H1 (cell line): ENCODE results near the gene INSIG1. TPM values are rescaled to one million over a fixed set of nuclear protein-coding genes. Genes with fewer than 3 reads are reported as not detected.

ENCODE experiments used
- CTCF ChIA-PET: fragments of 300-600 bp; sonication (Branson Sonifier 250); formaldehyde crosslinking; loops from one replicate; lab custom pipeline; 2021; ENCODE audit not compliant: partially characterized antibody; lab: Charles Lee
- POLR2A ChIA-PET: fragments of 300-600 bp; sonication (Branson Sonifier 250); formaldehyde crosslinking; loops from one replicate; lab custom pipeline; 2021; ENCODE audit warnings: inconsistent platforms; ENCODE audit not compliant: partially characterized antibody; lab: Charles Lee
- DNase-seq, 2 experiments: peaks; one replicate each; pipeline versions ENCODE4 v3.0.0 to v3.0.0-alpha.2; 2010 to 2022; ENCODE audit warnings: low spot score in 2 of 2, low read depth in 1 of 2, mixed read lengths in 1 of 2
- FAIRE-seq: peaks from 2 replicates; lab custom pipeline; 2011; peaks lifted over from hg19 to GRCh38; lab: Jason Lieb, UNC
- H2AFZ ChIP-seq: 2 replicates; pipeline ENCODE4 v1.8.1; 2012; ENCODE audit warnings: low read length, inconsistent platforms
- H2AK5ac ChIP-seq: 2 replicates; pipeline ENCODE4 v1.6.1; 2013; ENCODE audit warnings: low read depth, low read length
- H2BK120ac ChIP-seq: replicated peaks from 2 replicates; pipeline ENCODE3; 2013; ENCODE audit warnings: low read depth, low read length, inconsistent platforms
- H2BK12ac ChIP-seq: 2 replicates; pipeline ENCODE4 v1.6.1; 2013; ENCODE audit warnings: low read depth, low read length
- H2BK15ac ChIP-seq: 2 replicates; pipeline ENCODE4 v1.6.1; 2013; ENCODE audit warnings: low read length
- H2BK20ac ChIP-seq: 2 replicates; pipeline ENCODE4 v1.6.1; 2013; ENCODE audit warnings: low read length
- H2BK5ac ChIP-seq: 2 replicates; pipeline ENCODE4 v1.6.1; 2013; ENCODE audit warnings: low read depth, low read length
- H3K14ac ChIP-seq: 2 replicates; pipeline ENCODE4 v1.6.1; 2013; ENCODE audit warnings: inconsistent platforms; ENCODE audit not compliant: insufficient read length
- H3K18ac ChIP-seq: 2 replicates; pipeline ENCODE4 v1.6.1; 2013; ENCODE audit warnings: low read length; ENCODE audit errors: extremely low read depth
- H3K23ac ChIP-seq: 2 replicates; pipeline ENCODE4 v1.6.1; 2013; ENCODE audit warnings: inconsistent platforms; ENCODE audit not compliant: insufficient read length
- H3K23me2 ChIP-seq: 2 replicates; pipeline ENCODE4 v1.6.1; 2013; ENCODE audit warnings: low read depth, low read length
- H3K27ac ChIP-seq: 2 replicates; pipeline ENCODE4 v1.6.1; 2011; ENCODE audit warnings: low read depth, low read length, inconsistent platforms
- H3K27me3 ChIP-seq, 4 experiments: replicated peaks in 1 of 4; 1 replicate in 1 of 4; 2 replicates in 3 of 4; pipeline versions ENCODE4 v1.6.1 to v1.8.1; 2011 to 2013; ENCODE audit warnings: low read length in 3 of 4, mild to moderate bottlenecking in 3 of 4, inconsistent platforms in 2 of 4, mixed read lengths in 2 of 4, moderate library complexity in 1 of 4; ENCODE audit not compliant: control insufficient read depth in 3 of 4, insufficient read depth in 3 of 4; ENCODE audit errors: extremely low read depth in 1 of 4
- H3K36me3 ChIP-seq, 4 experiments: 2 replicates each; pipeline versions ENCODE4 v1.6.1 to v1.8.1; 2011 to 2013; ENCODE audit warnings: mild to moderate bottlenecking in 4 of 4, low read length in 3 of 4, moderate library complexity in 2 of 4, control low read depth in 1 of 4, inconsistent platforms in 1 of 4; ENCODE audit not compliant: insufficient read depth in 4 of 4, control insufficient read depth in 2 of 4
- H3K4ac ChIP-seq: replicated peaks from 2 replicates; pipeline ENCODE3; 2013; ENCODE audit warnings: low read length, low read depth, mixed read lengths, inconsistent platforms; ENCODE audit not compliant: insufficient read length
- H3K4me1 ChIP-seq, 4 experiments: replicated peaks in 1 of 4; 1 replicate in 1 of 4; 2 replicates in 3 of 4; pipeline versions ENCODE4 v1.6.1 to v1.8.1; 2011 to 2013; ENCODE audit warnings: low read length in 3 of 4, inconsistent platforms in 2 of 4, mixed read lengths in 1 of 4; ENCODE audit not compliant: insufficient read depth in 4 of 4, control insufficient read depth in 3 of 4
- H3K4me2 ChIP-seq, 2 experiments: 2 replicates each; pipeline versions ENCODE4 v1.6.1 to v1.8.1; 2011 to 2013; ENCODE audit warnings: low read depth in 2 of 2, low read length in 2 of 2, control low read depth in 1 of 2, inconsistent platforms in 1 of 2, mild to moderate bottlenecking in 1 of 2; ENCODE audit not compliant: insufficient read depth in 1 of 2
- H3K4me3 ChIP-seq, 4 experiments: fragments of 200-600, 300-600 bp in 1 of 4; sonication (generic), shearing (Covaris generic), sonication (Bioruptor Twin) in 1 of 4; 2 replicates each; pipeline versions ENCODE4 v1.5.1 to v1.8.1; 2011 to 2016; ENCODE audit warnings: low read length in 4 of 4, low read depth in 3 of 4, control low read depth in 2 of 4, inconsistent platforms in 2 of 4, mild to moderate bottlenecking in 2 of 4, mixed read lengths in 1 of 4, moderate library complexity in 1 of 4; ENCODE audit not compliant: insufficient read depth in 2 of 4; ENCODE audit errors: extremely low read depth in 1 of 4
- H3K56ac ChIP-seq: replicated peaks from 2 replicates; pipeline ENCODE3; 2013; ENCODE audit warnings: low read depth, mild to moderate bottlenecking, mixed read lengths, low read length, inconsistent platforms; ENCODE audit not compliant: insufficient read length
- H3K79me1 ChIP-seq: 2 replicates; pipeline ENCODE4 v1.6.1; 2013; ENCODE audit warnings: low read depth, low read length, control low read depth
- H3K79me2 ChIP-seq, 2 experiments: 2 replicates each; pipeline versions ENCODE4 v1.6.1 to v1.8.1; 2012 to 2013; ENCODE audit warnings: low read length in 2 of 2, mild to moderate bottlenecking in 2 of 2, inconsistent platforms in 1 of 2; ENCODE audit not compliant: insufficient read depth in 2 of 2, control insufficient read depth in 1 of 2
- H3K9ac ChIP-seq, 4 experiments: replicated peaks in 1 of 4; 1 replicate in 1 of 4; 2 replicates in 3 of 4; pipeline versions ENCODE4 v1.6.1 to v1.8.1; 2011 to 2013; ENCODE audit warnings: low read depth in 3 of 4, low read length in 3 of 4, control low read depth in 2 of 4, mild to moderate bottlenecking in 2 of 4, moderate library complexity in 2 of 4, inconsistent platforms in 1 of 4; ENCODE audit errors: extremely low read depth in 1 of 4
- H3K9me3 ChIP-seq, 2 experiments: 2 replicates each; pipeline versions ENCODE4 v1.6.1 to v1.8.1; 2012 to 2013; ENCODE audit warnings: mild to moderate bottlenecking in 2 of 2, moderate library complexity in 2 of 2, control low read depth in 1 of 2, inconsistent platforms in 1 of 2, low read depth in 1 of 2, low read length in 1 of 2, mixed read lengths in 1 of 2; ENCODE audit not compliant: insufficient read depth in 2 of 2
- H4K20me1 ChIP-seq, 2 experiments: replicated peaks in 1 of 2; 2 replicates each; pipeline versions ENCODE3 to v1.8.1; 2011 to 2013; ENCODE audit warnings: inconsistent platforms in 2 of 2, low read length in 2 of 2, mild to moderate bottlenecking in 1 of 2; ENCODE audit not compliant: insufficient read depth in 2 of 2, control insufficient read depth in 1 of 2
- H4K5ac ChIP-seq: 2 replicates; pipeline ENCODE4 v1.6.1; 2013; ENCODE audit warnings: low read length, low read depth, mixed read lengths, inconsistent platforms; ENCODE audit not compliant: insufficient read length
- H4K8ac ChIP-seq: 2 replicates; pipeline ENCODE4 v1.8.0; 2013; ENCODE audit warnings: mild to moderate bottlenecking, moderate library complexity, low read length, inconsistent platforms; ENCODE audit not compliant: insufficient read depth; ENCODE audit errors: extremely low read depth
- H4K91ac ChIP-seq: replicated peaks from 2 replicates; pipeline ENCODE3; 2013; ENCODE audit warnings: low read length, mixed read lengths, inconsistent platforms; ENCODE audit not compliant: insufficient read length
- CBX8 ChIP-seq: fragments of 300-800, 300-1000 bp; sonication (generic); IDR thresholded peaks from 2 replicates; pipeline ENCODE4 v1.7.1; 2016; ENCODE audit warnings: low read depth, low read length, borderline replicate concordance
- CEBPB ChIP-seq: IDR thresholded peaks from 2 replicates; pipeline ENCODE4 v1.6.1; 2012; ENCODE audit warnings: low read depth, low read length
- CTBP2 ChIP-seq: IDR thresholded peaks from 2 replicates; pipeline ENCODE4 v1.7.0; 2011; ENCODE audit warnings: borderline replicate concordance, mild to moderate bottlenecking, moderate library complexity, mixed read lengths, low read length; ENCODE audit not compliant: insufficient read depth, insufficient read length
- EZH2 ChIP-seq: fragments of 200-600 bp; sonication (generic); IDR thresholded peaks from 2 replicates; pipeline ENCODE4 v1.7.1; 2012; ENCODE audit warnings: low read depth, mild to moderate bottlenecking, moderate library complexity, low read length, inconsistent platforms; ENCODE audit not compliant: severe bottlenecking
- KDM4A ChIP-seq: IDR thresholded peaks from one replicate; pipeline ENCODE4 v1.7.1; 2012; ENCODE audit warnings: low read depth, mild to moderate bottlenecking, moderate library complexity, low read length, inconsistent platforms; ENCODE audit not compliant: severe bottlenecking
- SIN3A ChIP-seq, 2 experiments: IDR thresholded peaks in 1 of 2; conservative IDR thresholded peaks in 1 of 2; 2 replicates each; pipeline ENCODE4 v1.6.1; 2011 to 2012; ENCODE audit warnings: low read length in 2 of 2, improper control_type of control experiment in 1 of 2, low read depth in 1 of 2, mild to moderate bottlenecking in 1 of 2
- SIX5 ChIP-seq: IDR thresholded peaks from 2 replicates; pipeline ENCODE4 v1.6.1; 2011; ENCODE audit warnings: mild to moderate bottlenecking, low read depth, low read length
- TAF1 ChIP-seq: IDR thresholded peaks from 2 replicates; pipeline ENCODE4 v1.6.1; 2011; ENCODE audit warnings: mild to moderate bottlenecking, low read depth, low read length
- TAF7 ChIP-seq: optimal IDR thresholded peaks from 2 replicates; pipeline ENCODE3; 2011; ENCODE audit warnings: low read depth, mild to moderate bottlenecking, inconsistent platforms, low read length, moderate library complexity, borderline replicate concordance
- YY1 ChIP-seq: IDR thresholded peaks from 2 replicates; pipeline ENCODE4 v1.6.1; 2011; ENCODE audit warnings: low read depth, mild to moderate bottlenecking, low read length
- WGBS, 2 experiments: shearing (Covaris generic) in 1 of 2; methylation state at CpG; one replicate each; pipeline versions ENCODE4 v1.1.6 to v1.1.7; 2013 to 2015; ENCODE audit warnings: low lambda C conversion rate in 2 of 2, mixed read lengths in 2 of 2, inconsistent platforms in 1 of 2, low coverage in 1 of 2, missing lambda C conversion rate in 1 of 2; ENCODE audit not compliant: insufficient replicate concordance in 2 of 2, insufficient coverage in 1 of 2, insufficient read length in 1 of 2; ENCODE audit errors: extremely low coverage in 1 of 2, missing lambda C conversion rate in 1 of 2; 5-methylcytosine and 5-hydroxymethylcytosine counted together
- polyA plus RNA-seq, 7 experiments: library from polyadenylated mRNA; depleted of rRNA in 3 of 7; stranded (reverse) in 5 of 7; unstranded in 2 of 7; fragments of >200 nt in 5 of 7; fragments of 200-250 nt in 2 of 7; gene quantifications; 1 replicate in 5 of 7; 2 replicates in 1 of 7; 4 replicates in 1 of 7; pipeline versions ENCODE4 v1.2.1 to v1.2.3, GENCODE V29; 2011 to 2013; ENCODE audit warnings: missing spikeins in 2 of 7, mixed read lengths in 2 of 7
- total RNA-seq: library from RNA; stranded (reverse); fragmentation: NEBNext Ultra II Directional; extraction: Animal tissue kit (Norgen Biotek cat#: 25700); gene quantifications from 2 replicates; pipeline ENCODE4 v1.2.1, GENCODE V29; 2021
- TF ChIP-seq, protein P1 (sequence below), 3 experiments: IDR thresholded peaks; 1 replicate in 2 of 3; 2 replicates in 1 of 3; pipeline versions ENCODE4 v1.5.1 to v1.6.1; 2011; ENCODE audit warnings: low read length in 3 of 3, mild to moderate bottlenecking in 3 of 3, inconsistent platforms in 2 of 3, low read depth in 1 of 3, moderate library complexity in 1 of 3; ENCODE audit not compliant: insufficient read depth in 1 of 3; ENCODE audit errors: control extremely low read depth in 1 of 3

INSIG1 gene
- total and polyA plus RNA-seq, 2 of the 8 experiments (the other 6 are each of a cell fraction or from before 2014, with no cell fraction given), result 40.0 to 58.4 TPM

DNA sequence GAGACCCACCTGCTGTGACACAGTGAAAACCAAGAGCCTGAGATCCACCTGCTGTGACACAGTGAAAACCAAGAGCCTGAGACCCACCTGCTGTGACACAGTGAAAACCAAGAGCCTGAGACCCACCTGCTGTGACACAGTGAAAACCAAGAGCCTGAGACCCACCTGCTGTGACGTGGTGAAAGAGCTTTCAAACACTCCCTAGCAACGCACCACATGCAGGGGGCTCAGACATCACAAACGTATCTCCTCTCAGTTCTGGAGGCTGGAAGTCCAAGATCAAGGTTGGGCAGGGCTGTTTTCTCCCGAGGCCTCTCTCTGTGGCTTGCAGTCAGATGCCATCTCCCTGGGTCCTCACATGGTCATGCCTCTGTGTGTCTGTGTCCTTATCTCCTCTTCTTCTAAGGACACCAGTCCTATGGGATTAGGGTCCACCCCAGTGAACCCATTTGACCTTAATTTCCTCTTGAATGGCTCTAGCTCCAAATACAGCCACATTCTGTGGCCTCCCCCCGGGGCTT lies 43.8 kb downstream of the INSIG1 start:
- 94% methylated on average over 5 of the region's 5 CpGs; no CpG with 5 or more reads in 1 of the 2 experiments for WGBS, 2 experiments
- FAIRE-seq, result no peak
- no peak for DNase-seq
- TF ChIP-seq SIX5 (no peak), TAF7 (no peak), KDM4A (no peak), YY1 (no peak), SIN3A (conservative IDR thresholded peaks at IDR 0.05 in 1 of 2, IDR thresholded peaks at IDR 0.05 in 1 of 2; ENCODE audit: low read depth in 1 of 2, low read length in 2 of 2) (no peak), CBX8 (no peak), CEBPB (no peak), CTBP2 (no peak), TAF1 (no peak), EZH2 (no peak)
- TF ChIP-seq, protein P1, sequence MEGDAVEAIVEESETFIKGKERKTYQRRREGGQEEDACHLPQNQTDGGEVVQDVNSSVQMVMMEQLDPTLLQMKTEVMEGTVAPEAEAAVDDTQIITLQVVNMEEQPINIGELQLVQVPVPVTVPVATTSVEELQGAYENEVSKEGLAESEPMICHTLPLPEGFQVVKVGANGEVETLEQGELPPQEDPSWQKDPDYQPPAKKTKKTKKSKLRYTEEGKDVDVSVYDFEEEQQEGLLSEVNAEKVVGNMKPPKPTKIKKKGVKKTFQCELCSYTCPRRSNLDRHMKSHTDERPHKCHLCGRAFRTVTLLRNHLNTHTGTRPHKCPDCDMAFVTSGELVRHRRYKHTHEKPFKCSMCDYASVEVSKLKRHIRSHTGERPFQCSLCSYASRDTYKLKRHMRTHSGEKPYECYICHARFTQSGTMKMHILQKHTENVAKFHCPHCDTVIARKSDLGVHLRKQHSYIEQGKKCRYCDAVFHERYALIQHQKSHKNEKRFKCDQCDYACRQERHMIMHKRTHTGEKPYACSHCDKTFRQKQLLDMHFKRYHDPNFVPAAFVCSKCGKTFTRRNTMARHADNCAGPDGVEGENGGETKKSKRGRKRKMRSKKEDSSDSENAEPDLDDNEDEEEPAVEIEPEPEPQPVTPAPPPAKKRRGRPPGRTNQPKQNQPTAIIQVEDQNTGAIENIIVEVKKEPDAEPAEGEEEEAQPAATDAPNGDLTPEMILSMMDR (IDR thresholded peaks at IDR 0.05; ENCODE audit: control extremely low read depth in 1 of 3, insufficient read depth in 1 of 3, low read depth in 1 of 3, low read length in 3 of 3), result no peak

More for the DNA sequence above, 43.8 kb downstream of the INSIG1 start:
- no peak overlapping the region for H3K4ac ChIP-seq
- H3K27ac ChIP-seq, result no peak overlapping the region
- H2BK12ac ChIP-seq, result no peak overlapping the region
- H3K4me3 ChIP-seq, result no peak overlapping the region
- H2BK120ac ChIP-seq, result no peak overlapping the region
- peaks cover 4 to 8% (median 6%) of the 10 kb centered on the region in 4 experiments; a peak in 6 of 7 replicates for H3K27me3 ChIP-seq
- no peak overlapping the region for H3K56ac ChIP-seq
- H2BK15ac ChIP-seq, result no peak overlapping the region
- no peak overlapping the region for H3K14ac ChIP-seq
- no peak overlapping the region for H2AFZ ChIP-seq
- no peak overlapping the region for H3K9ac ChIP-seq
- no peaks in the 10 kb centered on the region for H3K36me3 ChIP-seq
- no peak overlapping the region for H4K5ac ChIP-seq
- H2BK20ac ChIP-seq, result no peak overlapping the region
- H3K9me3 ChIP-seq, result no peaks in the 10 kb centered on the region
- H4K91ac ChIP-seq, result no peak overlapping the region
- H3K23ac ChIP-seq, result no peak overlapping the region
- H4K20me1 ChIP-seq, result no peaks in the 10 kb centered on the region
- no peak overlapping the region for H3K18ac ChIP-seq
- H2AK5ac ChIP-seq, result no peak overlapping the region
- H3K23me2 ChIP-seq, result no peaks in the 10 kb centered on the region
- no peak overlapping the region for H2BK5ac ChIP-seq
- no peaks in the 10 kb centered on the region for H3K79me1 ChIP-seq
- H3K79me2 ChIP-seq, result no peaks in the 10 kb centered on the region
- peaks cover 0 to 2% (median under 1%) of the 10 kb centered on the region in 4 experiments; a peak in 1 of 7 replicates for H3K4me1 ChIP-seq
- H3K4me2 ChIP-seq, result no peak overlapping the region
- ChIA-PET POLR2A (no interaction called here), CTCF (interaction anchor here (0.6 to 4.1 kb wide), 5 partner anchors 8 to 414 kb away, joined by 3 to 21 read pairs (median 9); no protein-coding TSS in a partner anchor)
- H4K8ac ChIP-seq, result no peak overlapping the region
